HG03064 (cell line): ENCODE data around the gene TEX13A.

Experiments
- ATAC-seq: cut with Tn5 transposase; IDR thresholded peaks from one replicate; pipeline ENCODE4 v1.9.1; 2021; ENCODE audit warnings: low read depth; ENCODE audit not compliant: unreplicated experiment

The TEX13A gene

GRCh38 chrX:105179644-105180043 lies 40.9 kb downstream of the TEX13A start:
- no peak for ATAC-seq

GRCh38 chrX:105173071-105173470 lies 47.4 kb downstream of the TEX13A start:
- ATAC-seq, result no peak
